ENCODE data around the gene ING3. TPM values are rescaled to one million over a fixed set of nuclear protein-coding genes. Genes with fewer than 3 reads are reported as not detected.
"Not testable (repeated sequence)": the region's sequence is repeated elsewhere in the genome, so short reads cannot be mapped to it uniquely, and the experiment has no call there.

Gene ING3
- total RNA-seq, 1 donor, result 70.0 TPM

GRCh38 chr7:120979765-120980499, 29.4 kb downstream of the ING3 start:
- Histone ChIP-seq H3K9me3 (ENCODE audit: low read depth, low read length) (no peaks in the 10 kb centered on the region), H3K4me3 (ENCODE audit: low read length) (no peak overlapping the region), H3K27me3 (ENCODE audit: insufficient read depth, low read length) (no peaks in the 10 kb centered on the region), H3K4me1 (ENCODE audit: insufficient read depth, low read length) (no peaks in the 10 kb centered on the region)

GRCh38 chr7:120981117-120981516, 30.5 kb downstream of the ING3 start:
- Histone ChIP-seq H3K4me3 (ENCODE audit: low read length) (no peak overlapping the region), H3K4me1 (ENCODE audit: insufficient read depth, low read length) (no peaks in the 10 kb centered on the region), H3K27me3 (ENCODE audit: insufficient read depth, low read length) (no peaks in the 10 kb centered on the region), H3K9me3 (ENCODE audit: low read depth, low read length) (no peaks in the 10 kb centered on the region)

- no peak overlapping the region for H3K4me3 ChIP-seq (ENCODE audit: low read length)
- H3K4me1 ChIP-seq (ENCODE audit: insufficient read depth, low read length), result no peaks in the 10 kb centered on the region
- H3K27me3 ChIP-seq (ENCODE audit: insufficient read depth, low read length), result no peaks in the 10 kb centered on the region
- no peaks in the 10 kb centered on the region for H3K9me3 ChIP-seq (ENCODE audit: low read depth, low read length)
These were observed 31.5 kb downstream of the ING3 start for GRCh38 chr7:120981888-120982615.

GRCh38 chr7:120983592-120983991, 33.0 kb downstream of the ING3 start:
- peaks cover 10% of the 10 kb centered on the region for H3K4me1 ChIP-seq (ENCODE audit: insufficient read depth, low read length)
- not testable (repeated sequence) for H3K4me3 ChIP-seq (ENCODE audit: low read length); H3K27me3 ChIP-seq (ENCODE audit: insufficient read depth, low read length); H3K9me3 ChIP-seq (ENCODE audit: low read depth, low read length)

GRCh38 chr7:120984406-120984805, 33.8 kb downstream of the ING3 start:
- no peaks in the 10 kb centered on the region for H3K9me3 ChIP-seq (ENCODE audit: low read depth, low read length)
- peaks cover 17% of the 10 kb centered on the region for H3K4me1 ChIP-seq (ENCODE audit: insufficient read depth, low read length)
- peaks cover 6% of the 10 kb centered on the region for H3K27me3 ChIP-seq (ENCODE audit: insufficient read depth, low read length)
- H3K4me3 ChIP-seq (ENCODE audit: low read length), result no peak overlapping the region

- H3K27me3 ChIP-seq (ENCODE audit: insufficient read depth, low read length), result peaks cover 14% of the 10 kb centered on the region
- H3K4me1 ChIP-seq (ENCODE audit: insufficient read depth, low read length), result peaks cover 22% of the 10 kb centered on the region
- no peaks in the 10 kb centered on the region for H3K9me3 ChIP-seq (ENCODE audit: low read depth, low read length)
- no peak overlapping the region for H3K4me3 ChIP-seq (ENCODE audit: low read length)
These were observed 34.7 kb downstream of the ING3 start for GRCh38 chr7:120985130-120985758.

GRCh38 chr7:120985839-120986238, 35.3 kb downstream of the ING3 start:
- peaks cover 19% of the 10 kb centered on the region for H3K27me3 ChIP-seq (ENCODE audit: insufficient read depth, low read length)
- no peaks in the 10 kb centered on the region for H3K9me3 ChIP-seq (ENCODE audit: low read depth, low read length)
- no peak overlapping the region for H3K4me3 ChIP-seq (ENCODE audit: low read length)
- H3K4me1 ChIP-seq (ENCODE audit: insufficient read depth, low read length), result peaks cover 22% of the 10 kb centered on the region

- H3K4me3 ChIP-seq (ENCODE audit: low read length), result no peak overlapping the region
- H3K9me3 ChIP-seq (ENCODE audit: low read depth, low read length), result no peaks in the 10 kb centered on the region
- peaks cover 26% of the 10 kb centered on the region for H3K27me3 ChIP-seq (ENCODE audit: insufficient read depth, low read length)
- H3K4me1 ChIP-seq (ENCODE audit: insufficient read depth, low read length), result peaks cover 22% of the 10 kb centered on the region
These were observed 36.1 kb downstream of the ING3 start for GRCh38 chr7:120986650-120987049.

- Histone ChIP-seq H3K9me3 (ENCODE audit: low read depth, low read length) (no peaks in the 10 kb centered on the region), H3K4me3 (ENCODE audit: low read length) (no peak overlapping the region), H3K4me1 (ENCODE audit: insufficient read depth, low read length) (peaks cover 22% of the 10 kb centered on the region), H3K27me3 (ENCODE audit: insufficient read depth, low read length) (peaks cover 29% of the 10 kb centered on the region)
These were observed 36.7 kb downstream of the ING3 start for GRCh38 chr7:120987280-120987679.

- Histone ChIP-seq H3K4me3 (ENCODE audit: low read length) (peak overlapping the region; percentile 28), H3K4me1 (ENCODE audit: insufficient read depth, low read length) (peaks cover 22% of the 10 kb centered on the region), H3K9me3 (ENCODE audit: low read depth, low read length) (no peaks in the 10 kb centered on the region), H3K27me3 (ENCODE audit: insufficient read depth, low read length) (peaks cover 33% of the 10 kb centered on the region)
These were observed 37.4 kb downstream of the ING3 start for GRCh38 chr7:120987683-120988590.

GRCh38 chr7:120988591-120989256, 38.1 kb downstream of the ING3 start, which contains the start of gene CPED1:
Gene CPED1, plus strand, starts transcription at chr7:120988711. Its CDS starts 911 bp downstream, at chr7:120989622.
- H3K4me3 ChIP-seq (ENCODE audit: low read length), result peak within 1 kb of the TSS; percentile 28
- H3K27me3 ChIP-seq (ENCODE audit: insufficient read depth, low read length), result peaks cover 35% of the 10 kb centered on the region
- H3K4me1 ChIP-seq (ENCODE audit: insufficient read depth, low read length), result peaks cover 23% of the 10 kb centered on the region
- H3K9me3 ChIP-seq (ENCODE audit: low read depth, low read length), result no peaks in the 10 kb centered on the region

- Histone ChIP-seq H3K9me3 (ENCODE audit: low read depth, low read length) (no peaks in the 10 kb centered on the region), H3K27me3 (ENCODE audit: insufficient read depth, low read length) (peaks cover 35% of the 10 kb centered on the region), H3K4me1 (ENCODE audit: insufficient read depth, low read length) (peaks cover 27% of the 10 kb centered on the region), H3K4me3 (ENCODE audit: low read length) (peak overlapping the region; percentile 28)
These were observed 39.0 kb downstream of the ING3 start for GRCh38 chr7:120989257-120990220.

GRCh38 chr7:120990468-120991118, 40.0 kb downstream of the ING3 start:
- Histone ChIP-seq H3K4me1 (ENCODE audit: insufficient read depth, low read length) (peaks cover 38% of the 10 kb centered on the region), H3K27me3 (ENCODE audit: insufficient read depth, low read length) (peaks cover 35% of the 10 kb centered on the region), H3K4me3 (ENCODE audit: low read length) (no peak overlapping the region), H3K9me3 (ENCODE audit: low read depth, low read length) (no peaks in the 10 kb centered on the region)
